Uterus (tissue), 2 donors: ENCODE results near the gene MRPL38.

Source experiments
- CTCF ChIP-seq, 4 experiments: fragments of 200-600 bp in 2 of 4; fragments of 450-650 bp in 2 of 4; sonication (generic) in 2 of 4; IDR thresholded peaks; one replicate each; pipeline ENCODE4 v1.5.1; 2016 to 2019; ENCODE audit warnings: antibody characterized with exemption in 4 of 4, mild to moderate bottlenecking in 2 of 4, moderate library complexity in 1 of 4
- POLR2A ChIP-seq, 2 donors: fragments of 450-650 bp; IDR thresholded peaks; one replicate each; pipeline ENCODE4 v1.6.1; 2016; ENCODE audit warnings: antibody characterized with exemption in 2 of 2, mild to moderate bottlenecking in 1 of 2, moderate library complexity in 1 of 2

DNA sequence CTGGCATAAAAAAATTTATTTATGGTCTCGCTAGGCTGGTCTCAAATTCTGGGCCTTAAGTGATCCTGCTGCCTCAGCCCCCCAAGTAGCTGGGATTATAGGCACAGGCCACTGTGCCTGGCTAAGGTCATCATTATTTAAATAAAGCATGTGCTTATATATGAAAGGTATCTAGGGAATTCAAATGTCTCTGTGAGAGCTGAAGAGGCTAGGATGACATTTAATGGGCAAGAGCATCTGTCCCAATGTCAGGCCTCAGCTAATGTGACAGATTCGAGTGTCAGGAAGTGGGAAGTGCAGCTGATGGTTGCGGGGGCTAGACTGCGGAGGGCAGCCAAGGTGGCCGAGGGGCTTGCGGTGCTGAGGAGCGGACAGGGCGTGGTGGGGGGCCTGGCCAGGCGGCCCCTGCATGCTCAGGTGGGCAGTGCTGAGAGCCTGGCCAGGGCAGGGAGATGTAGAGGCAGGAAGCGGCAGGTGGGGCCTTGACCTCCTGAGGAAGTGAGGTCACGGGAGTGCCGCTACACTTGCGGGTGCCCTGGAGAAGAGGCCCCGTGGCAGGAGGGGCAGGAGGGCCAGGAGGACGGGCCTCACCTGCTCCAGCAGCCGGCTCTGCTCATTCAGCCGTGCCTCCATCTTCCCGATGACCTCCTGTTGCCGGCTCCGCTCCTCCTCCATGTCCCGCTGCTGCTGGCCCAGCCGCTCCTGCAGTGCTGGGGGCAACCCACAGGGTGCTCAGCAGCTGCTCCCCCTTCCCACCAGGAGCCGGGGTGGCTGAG lies 12.6 kb upstream of the MRPL38 start:
- TF ChIP-seq CTCF (IDR thresholded peaks at IDR 0.05) = no peak
- no peak for TF ChIP-seq POLR2A (IDR thresholded peaks at IDR 0.05)
